Ectodermal cell (in vitro differentiated cells): ENCODE results near the gene TEAD1.

Experiments used
- H3K27ac ChIP-seq: 2 replicates; pipeline ENCODE4 v1.7.0; 2013; ENCODE audit warnings: mild to moderate bottlenecking, low read depth, low read length; ENCODE audit not compliant: insufficient read depth, poor library complexity, severe bottlenecking
- H3K27me3 ChIP-seq: 2 replicates; pipeline ENCODE4 v1.7.0; 2013; ENCODE audit warnings: mild to moderate bottlenecking, low read length; ENCODE audit not compliant: insufficient read depth, control insufficient read depth, poor library complexity, severe bottlenecking
- H3K36me3 ChIP-seq: one replicate; pipeline ENCODE4 v1.7.0; 2013; ENCODE audit warnings: low read length; ENCODE audit not compliant: control insufficient read depth, insufficient read depth
- H3K4me1 ChIP-seq: one replicate; pipeline ENCODE4 v1.7.0; 2013; ENCODE audit warnings: low read length; ENCODE audit not compliant: control insufficient read depth, insufficient read depth
- H3K4me3 ChIP-seq: 2 replicates; pipeline ENCODE4 v1.7.0; 2013; ENCODE audit warnings: low read depth, low read length, control low read depth; ENCODE audit not compliant: insufficient read depth
- H3K9me3 ChIP-seq: 2 replicates; pipeline ENCODE4 v1.7.0; 2013; ENCODE audit warnings: mild to moderate bottlenecking, low read length, moderate library complexity; ENCODE audit not compliant: control insufficient read depth
- WGBS, 2 experiments: methylation state at CpG; one replicate each; pipeline ENCODE4 v1.1.7; 2013; ENCODE audit warnings: missing lambda C conversion rate in 2 of 2; 5-methylcytosine and 5-hydroxymethylcytosine counted together

Gene TEAD1

DNA sequence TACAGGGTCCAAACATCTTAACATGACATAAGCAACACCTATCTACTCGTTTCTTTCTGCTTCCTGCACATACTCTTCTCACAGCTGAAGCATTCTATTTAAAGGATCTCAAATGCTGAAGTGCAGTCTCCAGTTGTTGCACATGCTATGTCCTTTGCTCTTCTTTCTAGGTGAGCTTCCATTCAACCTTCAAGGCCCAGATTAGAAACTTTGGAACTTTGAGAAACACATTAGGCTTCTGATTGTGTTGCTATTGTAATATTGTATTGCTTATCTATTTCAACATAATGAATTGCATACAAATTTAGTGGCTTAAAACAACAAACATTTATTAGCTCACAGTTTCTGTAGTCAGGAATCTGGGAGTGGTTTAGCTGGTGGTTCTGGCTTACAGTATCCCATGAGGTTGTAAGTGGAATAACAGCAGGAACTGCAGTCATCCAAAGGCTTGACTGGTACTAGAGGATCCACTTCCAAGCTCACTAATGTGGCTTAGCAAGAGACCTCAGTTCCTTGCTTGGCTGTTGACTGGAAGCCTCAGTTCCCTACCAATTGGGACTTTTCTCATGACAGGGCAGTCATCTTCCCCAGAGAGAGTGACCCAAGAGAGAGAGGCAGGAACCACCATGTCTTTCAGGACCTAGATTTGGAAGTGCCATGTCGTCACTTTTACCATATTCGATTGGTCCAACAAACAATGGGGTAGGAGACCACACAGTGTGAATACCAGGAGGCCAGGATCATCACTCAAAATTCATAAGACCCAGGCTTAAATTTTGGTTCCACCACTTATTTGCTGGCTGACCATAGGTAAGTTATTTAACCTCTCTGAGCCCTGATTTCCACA is 307.7 kb downstream of the TEAD1 start:
- WGBS, 2 experiments, result 94 to 97% methylated on average over 3 of the region's 3 CpGs
- Histone ChIP-seq H3K27me3 (no peaks in the 10 kb centered on the region), H3K27ac (no peak overlapping the region), H3K9me3 (no peaks in the 10 kb centered on the region), H3K4me3 (no peak overlapping the region), H3K4me1 (peaks cover 9% of the 10 kb centered on the region), H3K36me3 (no peaks in the 10 kb centered on the region)

DNA sequence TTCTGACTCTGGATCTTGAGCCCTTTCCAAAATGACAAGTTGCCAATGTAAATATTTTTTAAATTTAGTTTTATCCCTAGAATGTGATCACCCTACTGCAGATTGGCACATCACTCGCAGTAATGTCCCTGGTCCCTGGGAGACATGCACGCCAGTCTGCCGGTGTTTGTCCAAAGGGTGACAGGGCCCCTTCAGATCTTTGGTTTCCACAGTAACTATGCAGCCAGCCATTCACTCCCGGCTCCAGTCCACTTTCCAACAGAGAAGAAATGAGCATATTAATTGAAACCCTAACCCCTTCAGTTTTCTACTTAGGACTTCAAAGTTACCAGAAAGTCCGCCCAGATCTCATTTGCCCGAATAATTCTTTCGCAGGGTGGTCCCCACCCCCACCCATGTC is 309.1 kb downstream of the TEAD1 start:
- Histone ChIP-seq H3K4me1 (peaks cover 9% of the 10 kb centered on the region), H3K9me3 (no peaks in the 10 kb centered on the region), H3K27ac (no peak overlapping the region), H3K36me3 (no peaks in the 10 kb centered on the region), H3K4me3 (no peak overlapping the region), H3K27me3 (no peaks in the 10 kb centered on the region)
- WGBS, 2 experiments, result 83 to 85% methylated on average over 7 of the region's 7 CpGs

DNA sequence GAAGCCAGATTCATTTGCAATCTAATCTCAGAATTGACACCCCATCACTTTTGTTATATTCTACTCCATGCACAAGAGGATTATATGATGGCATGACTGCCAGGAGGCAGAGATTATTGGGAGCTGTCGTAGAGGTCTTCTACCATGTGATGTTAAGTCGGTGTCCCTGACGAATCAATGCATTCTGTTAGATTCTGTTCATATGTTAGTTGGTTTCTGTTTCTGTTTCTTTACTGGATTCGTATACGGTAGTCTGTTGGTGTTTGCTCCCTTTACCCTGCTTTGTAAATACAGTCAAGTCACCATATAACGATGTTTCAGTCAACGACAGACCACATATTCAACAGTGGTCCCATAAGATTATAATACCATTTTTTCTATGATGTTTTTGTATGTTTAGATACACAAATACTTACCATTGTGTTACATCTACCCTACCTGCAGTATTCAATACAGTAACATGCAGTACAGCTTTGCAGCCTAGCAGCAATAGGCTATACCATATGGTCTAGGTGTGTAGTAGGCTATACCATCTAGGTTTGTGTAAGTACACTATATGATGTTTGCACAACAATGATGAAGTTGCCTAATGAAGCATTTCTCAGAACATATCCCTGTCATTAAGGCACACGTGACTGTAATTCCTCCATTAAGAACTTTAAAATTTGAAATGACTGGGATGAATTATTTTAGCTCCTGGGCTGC is 312.1 kb downstream of the TEAD1 start:
- H3K27ac ChIP-seq, result no peak overlapping the region

DNA sequence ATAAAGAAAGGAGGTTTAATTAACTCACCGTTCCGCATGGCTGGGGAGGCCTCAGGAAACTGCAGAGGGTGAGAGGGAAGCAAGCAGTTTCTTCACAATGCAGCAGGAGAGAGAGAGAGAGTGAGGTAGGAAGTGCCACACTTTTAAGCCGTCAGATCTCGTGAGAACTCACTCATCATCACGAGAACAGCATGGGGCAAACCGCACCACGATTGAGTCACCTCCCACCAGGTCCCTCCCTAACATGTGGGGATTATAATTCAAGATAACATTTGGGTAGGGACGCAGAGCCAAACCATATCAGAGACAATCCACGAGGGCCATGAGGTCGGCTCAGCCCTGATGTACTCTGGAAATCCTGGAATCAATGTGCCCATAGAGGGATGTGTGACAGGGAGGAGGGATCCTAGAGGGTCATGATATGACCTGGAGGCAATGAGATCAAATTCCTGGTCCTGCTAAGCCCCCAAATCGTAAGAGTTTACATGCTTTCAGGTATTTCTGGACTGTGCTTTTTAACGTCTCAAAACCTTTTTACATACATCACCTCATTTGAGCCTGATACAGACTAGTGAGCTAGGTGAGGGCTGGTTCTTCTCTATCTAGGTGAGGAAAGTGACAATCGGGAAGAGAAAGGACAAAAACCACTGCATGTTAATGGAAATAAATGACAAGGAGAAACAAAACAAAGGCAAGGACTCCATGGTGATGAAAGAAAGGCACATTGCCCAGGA is 315.4 kb downstream of the TEAD1 start:
- H3K36me3 ChIP-seq, result no peaks in the 10 kb centered on the region
- H3K27ac ChIP-seq, result no peak overlapping the region
- H3K4me3 ChIP-seq, result no peak overlapping the region
- H3K9me3 ChIP-seq, result no peaks in the 10 kb centered on the region
- no peaks in the 10 kb centered on the region for H3K27me3 ChIP-seq
- no peaks in the 10 kb centered on the region for H3K4me1 ChIP-seq
- WGBS, 2 experiments, result 78 to 83% methylated on average over 12 to 13 of the region's 13 CpGs

More for the DNA sequence above, 312.1 kb downstream of the TEAD1 start:
- Histone ChIP-seq H3K36me3 (no peaks in the 10 kb centered on the region), H3K27me3 (no peaks in the 10 kb centered on the region), H3K9me3 (no peaks in the 10 kb centered on the region), H3K4me1 (peaks cover 9% of the 10 kb centered on the region), H3K4me3 (no peak overlapping the region)
- 92 to 96% methylated on average over 4 to 8 of the region's 8 CpGs for WGBS, 2 experiments

DNA sequence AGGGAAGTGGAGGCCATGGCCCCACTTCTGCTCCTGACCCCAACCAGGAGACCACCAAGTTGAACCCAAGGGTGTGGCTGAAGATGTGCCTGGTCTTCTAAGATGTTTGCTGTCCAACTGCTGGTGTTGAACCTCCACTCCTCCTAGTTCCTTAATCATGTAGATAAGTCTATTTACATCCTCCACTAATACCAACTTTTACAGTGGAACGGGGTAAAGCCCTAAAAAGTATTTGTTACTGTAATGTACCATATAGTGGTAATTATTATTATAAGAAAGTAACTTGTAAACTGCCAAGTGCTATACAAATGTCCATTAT is 315.9 kb downstream of the TEAD1 start:
- H3K4me1 ChIP-seq, result no peaks in the 10 kb centered on the region
- no peaks in the 10 kb centered on the region for H3K36me3 ChIP-seq
- no peaks in the 10 kb centered on the region for H3K9me3 ChIP-seq
- H3K4me3 ChIP-seq, result no peak overlapping the region
- H3K27ac ChIP-seq, result no peak overlapping the region
- no CpG with 5 or more reads among the region's 1 CpG for WGBS, 2 experiments
- no peaks in the 10 kb centered on the region for H3K27me3 ChIP-seq

DNA sequence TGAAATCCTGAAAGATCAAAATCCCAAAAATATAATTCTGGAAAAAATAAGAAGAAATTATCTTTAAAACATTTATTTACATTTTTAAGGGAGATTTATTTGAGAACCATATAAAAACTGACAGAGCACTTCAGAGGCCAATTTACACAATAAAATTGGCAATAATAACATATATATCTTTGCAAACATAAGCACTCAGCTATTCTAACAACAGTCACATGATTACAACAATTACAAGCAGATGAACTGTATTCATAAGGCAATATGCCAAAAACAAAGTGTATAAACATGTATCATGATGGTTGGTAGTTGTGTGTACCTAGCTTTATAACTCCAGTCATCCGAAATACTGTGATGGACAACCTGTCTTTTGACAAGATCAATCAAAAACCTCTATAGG is 317.2 kb downstream of the TEAD1 start:
- H3K27ac ChIP-seq, result no peak overlapping the region
- no peaks in the 10 kb centered on the region for H3K27me3 ChIP-seq
- H3K9me3 ChIP-seq, result no peaks in the 10 kb centered on the region
- H3K4me3 ChIP-seq, result no peak overlapping the region
- no peaks in the 10 kb centered on the region for H3K4me1 ChIP-seq
- H3K36me3 ChIP-seq, result no peaks in the 10 kb centered on the region
- 82 to 86% methylated on average over 1 of the region's 1 CpG for WGBS, 2 experiments

DNA sequence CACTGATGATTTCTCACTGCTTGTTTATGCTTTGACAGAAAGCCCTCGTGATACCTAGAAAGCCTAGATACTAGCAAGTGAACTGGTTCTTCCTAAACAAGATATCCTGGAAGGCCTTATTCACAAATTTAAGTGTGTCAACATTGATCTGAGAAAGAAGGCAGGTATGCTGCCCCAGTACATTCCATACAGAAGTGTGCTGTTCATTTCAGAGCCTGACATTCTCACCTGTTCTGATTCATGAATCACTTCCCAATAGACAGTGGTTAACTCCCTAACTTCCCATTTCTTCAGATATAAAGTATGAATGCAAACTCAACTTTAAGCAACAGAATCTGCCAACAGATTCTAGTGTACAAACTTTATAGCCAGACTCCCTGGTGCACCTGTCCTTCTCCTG is 319.4 kb downstream of the TEAD1 start:
- H3K36me3 ChIP-seq, result no peaks in the 10 kb centered on the region
- no peaks in the 10 kb centered on the region for H3K27me3 ChIP-seq
- 93 to 97% methylated on average over 1 of the region's 1 CpG for WGBS, 2 experiments
- no peak overlapping the region for H3K27ac ChIP-seq
- no peaks in the 10 kb centered on the region for H3K4me1 ChIP-seq
- H3K4me3 ChIP-seq, result no peak overlapping the region
- H3K9me3 ChIP-seq, result no peaks in the 10 kb centered on the region
